GM19043 (cell line): Measurements from ENCODE around the gene BPIFB3.
"Not testable (repeated sequence)": the region's sequence is repeated elsewhere in the genome, so short reads cannot be mapped to it uniquely, and the experiment has no call there.

ENCODE experiments used
- ATAC-seq: cut with Tn5 transposase; IDR thresholded peaks from one replicate; pipeline ENCODE4 v1.9.1; 2021; ENCODE audit warnings: low read depth; ENCODE audit not compliant: unreplicated experiment

Gene BPIFB3

GRCh38 chr20:33112547-33113386 is 59.1 kb downstream of the BPIFB3 start:
- no peak for ATAC-seq

GRCh38 chr20:33113387-33113908 is 59.7 kb downstream of the BPIFB3 start:
- ATAC-seq, result no peak

GRCh38 chr20:33115501-33115900 is 61.8 kb downstream of the BPIFB3 start:
- not testable (repeated sequence) for ATAC-seq

- ATAC-seq, result no peak
Observed at GRCh38 chr20:33119725-33120720, 66.3 kb downstream of the BPIFB3 start.

GRCh38 chr20:33120934-33121333 is 67.2 kb downstream of the BPIFB3 start:
- ATAC-seq, result no peak

- ATAC-seq, result not testable (repeated sequence)
Observed at GRCh38 chr20:33122297-33122696, 68.6 kb downstream of the BPIFB3 start.
